ENCODE results near the gene HSCB. TPM values are rescaled to one million over a fixed set of nuclear protein-coding genes. Genes with fewer than 3 reads are reported as not detected.
A peak's percentile ranks its signal among the peaks of the same experiment; 100 is the strongest.

HSCB gene
- total RNA-seq, 1 experiment from 2014 or later: 21.2 TPM

DNA sequence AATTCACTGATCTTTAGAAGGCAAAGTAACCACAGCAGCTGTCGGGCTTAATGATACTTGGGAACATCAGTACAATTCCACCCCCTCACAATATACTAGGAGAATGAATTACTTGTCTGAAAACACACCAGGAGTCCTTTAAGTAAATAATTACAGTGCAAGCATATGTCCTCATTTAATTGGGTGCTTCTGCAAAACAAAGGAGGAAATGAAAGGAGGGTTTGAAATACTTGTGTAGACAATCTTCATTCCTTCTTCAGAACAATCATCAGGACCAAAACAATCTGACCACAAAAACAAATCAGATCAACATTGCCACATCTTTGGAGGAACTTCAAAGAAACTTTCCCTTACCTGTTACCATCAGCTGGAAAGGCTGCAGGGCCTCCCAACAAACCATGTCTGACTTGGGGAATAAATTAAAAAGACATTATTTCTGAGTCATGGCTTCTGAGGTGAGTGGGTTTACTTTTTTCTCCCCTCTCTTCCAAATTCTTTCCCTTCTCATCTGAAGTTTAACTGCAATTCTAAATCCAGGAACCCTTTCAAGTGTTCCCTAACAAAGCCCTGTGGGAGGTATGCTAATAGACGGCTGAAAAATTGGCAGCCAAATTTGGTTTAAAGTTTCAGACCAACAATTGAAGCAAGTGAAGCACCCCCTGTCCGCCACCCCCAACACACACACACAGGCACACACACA lies 18.2 kb downstream of the HSCB start:
- Histone ChIP-seq H3K56ac (ENCODE audit: insufficient read length, low read depth, low read length) (no peak overlapping the region), H4K8ac (replicated peaks; ENCODE audit: insufficient read length, low read depth, low read length) (no peak overlapping the region), H4K91ac (ENCODE audit: insufficient read length, low read depth, low read length) (no peak overlapping the region), H3K27me3 (ENCODE audit: insufficient read depth, low read length) (no peaks in the 10 kb centered on the region), H2AK5ac (ENCODE audit: insufficient read length, low read length) (no peak overlapping the region), H3K4me1 (ENCODE audit: insufficient read depth, low read length) (no peaks in the 10 kb centered on the region; the same call in 1 of the 2 replicates), H2BK20ac (ENCODE audit: low read depth, low read length, poor library complexity, severe bottlenecking) (no peak overlapping the region), H3K23me2 (ENCODE audit: insufficient read length, low read depth, low read length, poor library complexity, severe bottlenecking) (no peaks in the 10 kb centered on the region), H3K4me2 (ENCODE audit: insufficient read depth, insufficient read length, low read length) (peak overlapping the region; percentile 29), H3K14ac (ENCODE audit: insufficient read depth, low read length) (peak overlapping the region; percentile 42; the same call in 1 of the 2 replicates), H3K23ac (ENCODE audit: insufficient read length, low read depth, low read length) (no peak overlapping the region), H2BK120ac (ENCODE audit: low read depth, low read length, poor library complexity, severe bottlenecking) (no peak overlapping the region), H3K4ac (ENCODE audit: low read depth, low read length) (no peak overlapping the region; the same call in 1 of the 2 replicates), H3K79me2 (ENCODE audit: insufficient read depth, low read length) (no peaks in the 10 kb centered on the region), H4K20me1 (ENCODE audit: control insufficient read depth, insufficient read depth, insufficient read length) (no peaks in the 10 kb centered on the region), H3K9me3 (ENCODE audit: control insufficient read depth, low read depth, low read length) (no peaks in the 10 kb centered on the region), H2BK15ac (ENCODE audit: low read depth, low read length) (no peak overlapping the region), H3K18ac (ENCODE audit: insufficient read length, low read depth, low read length) (peak overlapping the region; percentile 96), H3K27ac (ENCODE audit: insufficient read length, low read depth, low read length) (peak overlapping the region; percentile 92), H3K9ac (ENCODE audit: extremely low read depth, insufficient read length, low read length) (peak overlapping the region; percentile 36), H2BK5ac (ENCODE audit: insufficient read length, low read length) (peak overlapping the region; percentile 46), H3T11ph (ENCODE audit: low read length) (no peak overlapping the region), H4K5ac (ENCODE audit: insufficient read length, low read depth, low read length) (peak overlapping the region; percentile 11), H3K79me1 (ENCODE audit: insufficient read depth, low read depth, low read length, poor library complexity, severe bottlenecking) (no peaks in the 10 kb centered on the region), H2AFZ (ENCODE audit: low read length) (no peak overlapping the region), H2BK12ac (ENCODE audit: insufficient read length, low read depth, low read length) (no peak overlapping the region)
- TF ChIP-seq, protein P1, sequence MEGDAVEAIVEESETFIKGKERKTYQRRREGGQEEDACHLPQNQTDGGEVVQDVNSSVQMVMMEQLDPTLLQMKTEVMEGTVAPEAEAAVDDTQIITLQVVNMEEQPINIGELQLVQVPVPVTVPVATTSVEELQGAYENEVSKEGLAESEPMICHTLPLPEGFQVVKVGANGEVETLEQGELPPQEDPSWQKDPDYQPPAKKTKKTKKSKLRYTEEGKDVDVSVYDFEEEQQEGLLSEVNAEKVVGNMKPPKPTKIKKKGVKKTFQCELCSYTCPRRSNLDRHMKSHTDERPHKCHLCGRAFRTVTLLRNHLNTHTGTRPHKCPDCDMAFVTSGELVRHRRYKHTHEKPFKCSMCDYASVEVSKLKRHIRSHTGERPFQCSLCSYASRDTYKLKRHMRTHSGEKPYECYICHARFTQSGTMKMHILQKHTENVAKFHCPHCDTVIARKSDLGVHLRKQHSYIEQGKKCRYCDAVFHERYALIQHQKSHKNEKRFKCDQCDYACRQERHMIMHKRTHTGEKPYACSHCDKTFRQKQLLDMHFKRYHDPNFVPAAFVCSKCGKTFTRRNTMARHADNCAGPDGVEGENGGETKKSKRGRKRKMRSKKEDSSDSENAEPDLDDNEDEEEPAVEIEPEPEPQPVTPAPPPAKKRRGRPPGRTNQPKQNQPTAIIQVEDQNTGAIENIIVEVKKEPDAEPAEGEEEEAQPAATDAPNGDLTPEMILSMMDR (conservative IDR thresholded peaks at IDR 0.05): no peak
- Mint-ChIP-seq H3K27ac (peak overlapping the region; percentile 91 to 99 (median 96)), H3K4me1 (peaks cover 18 to 25% of the 10 kb centered on the region in 2 experiments), H3K4me3 (peak overlapping the region; percentile 37 to 67), H3K36me3 (ENCODE audit: insufficient read depth in 1 of 3, low read depth in 3 of 3) (peaks cover 12 to 19% (median 14%) of the 10 kb centered on the region in 3 experiments), H3K9me3 (peaks cover 10 to 11% of the 10 kb centered on the region in 2 experiments; a peak in 4 of 5 replicates), H3K27me3 (ENCODE audit: low read depth) (no peaks in the 10 kb centered on the region; the same call in 1 of the 2 replicates)
- peak; percentile 58 for DNase-seq
- WGBS (ENCODE audit: extremely low coverage, insufficient read length, low lambda C conversion rate): no CpG with 5 or more reads among the region's 3 CpGs
